ENCODE results near the gene BRMS1. TPM values are rescaled to one million over a fixed set of nuclear protein-coding genes. Genes with fewer than 3 reads are reported as not detected.

Gene BRMS1
- total RNA-seq, 1 experiment from 2014 or later: 48.1 TPM

DNA sequence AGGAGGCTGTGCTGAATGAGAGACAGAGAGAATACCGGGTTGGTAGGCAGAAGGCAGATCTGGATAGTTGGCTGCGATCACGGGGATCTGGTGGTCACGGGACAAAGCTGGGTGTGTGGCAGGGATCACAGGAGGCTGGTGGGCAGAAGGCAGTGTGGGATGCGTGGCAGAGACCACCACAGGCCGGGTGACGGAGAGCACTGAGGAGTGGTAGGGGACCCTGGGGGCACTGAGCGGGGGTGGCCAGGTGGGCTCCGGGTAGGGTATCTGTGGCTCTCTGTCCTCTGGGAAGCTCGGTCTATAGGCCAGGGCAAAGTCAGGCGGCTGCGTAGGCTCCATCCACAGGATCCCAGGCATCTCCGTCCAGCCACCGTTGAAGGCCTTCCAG, 29.4 kb downstream of the BRMS1 start:
- Mint-ChIP-seq H3K27me3 (ENCODE audit: unreplicated experiment) (peaks cover 45% of the 10 kb centered on the region), H3K4me1 (ENCODE audit: low read depth, unreplicated experiment) (peaks cover 9% of the 10 kb centered on the region), H3K4me3 (ENCODE audit: low read depth, unreplicated experiment) (no peak overlapping the region), H3K27ac (ENCODE audit: unreplicated experiment) (no peak overlapping the region), H3K36me3 (ENCODE audit: insufficient read depth, unreplicated experiment) (peaks cover 24% of the 10 kb centered on the region), H3K9me3 (ENCODE audit: low read depth, unreplicated experiment) (peaks cover 6% of the 10 kb centered on the region)
- DNase-seq: no peak
- intact Hi-C loops (cut with micrococcal nuclease; ENCODE audit: unreplicated experiment): no loop called here
- CTCF ChIA-PET: no interaction called here
- TF ChIP-seq CTCF (IDR thresholded peaks at IDR 0.05; ENCODE audit: unreplicated experiment): no peak
- BruUV-seq (replicated peaks): no TSS peak

GRCh38 chr11:66314561-66315497, 30.1 kb downstream of the BRMS1 start:
- CTCF ChIA-PET: interaction anchor here (0.6 to 0.7 kb wide), 2 partner anchors 30 to 81 kb away, joined by 3 read pairs; no protein-coding TSS in a partner anchor
- no peak overlapping the region for H3K27ac Mint-ChIP-seq (ENCODE audit: unreplicated experiment)

DNA sequence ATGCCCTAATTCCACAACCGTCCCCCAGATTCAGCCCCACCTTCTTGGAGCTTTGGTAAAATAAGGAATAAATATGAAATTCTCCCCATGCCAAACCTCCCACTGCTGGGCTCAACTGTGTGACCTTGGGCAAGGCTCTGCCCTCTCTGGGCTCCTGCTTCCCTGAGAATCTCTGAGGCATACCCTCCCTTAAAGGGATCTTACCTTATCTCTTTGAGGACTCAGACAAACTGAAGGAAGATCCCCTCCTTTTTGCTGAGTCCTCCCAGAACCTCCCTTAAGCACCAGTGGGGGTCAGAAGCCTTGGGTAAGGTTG, 30.8 kb downstream of the BRMS1 start:
- peaks cover 44% of the 10 kb centered on the region for H3K27me3 Mint-ChIP-seq (ENCODE audit: unreplicated experiment)
- peaks cover 24% of the 10 kb centered on the region for H3K36me3 Mint-ChIP-seq (ENCODE audit: insufficient read depth, unreplicated experiment)
- H3K4me1 Mint-ChIP-seq (ENCODE audit: low read depth, unreplicated experiment): peaks cover 9% of the 10 kb centered on the region
- CTCF ChIA-PET: interaction anchor here (3.3 kb wide), 1 partner anchor 22 kb away, joined by 32 read pairs; the partner anchor contains the start of gene RIN1
- TF ChIP-seq CTCF (IDR thresholded peaks at IDR 0.05; ENCODE audit: unreplicated experiment): no peak
- DNase-seq: no peak
- intact Hi-C loops (cut with micrococcal nuclease; ENCODE audit: unreplicated experiment): no loop called here
- peak overlapping the region; percentile 36 for H3K27ac Mint-ChIP-seq (ENCODE audit: unreplicated experiment)
- H3K4me3 Mint-ChIP-seq (ENCODE audit: low read depth, unreplicated experiment): peak overlapping the region; percentile 90
- no TSS peak for BruUV-seq (replicated peaks)
- H3K9me3 Mint-ChIP-seq (ENCODE audit: low read depth, unreplicated experiment): peaks cover 4% of the 10 kb centered on the region

More at GRCh38 chr11:66314561-66315497, 30.1 kb downstream of the BRMS1 start:
- H3K36me3 Mint-ChIP-seq (ENCODE audit: insufficient read depth, unreplicated experiment): peaks cover 24% of the 10 kb centered on the region
- peaks cover 6% of the 10 kb centered on the region for H3K9me3 Mint-ChIP-seq (ENCODE audit: low read depth, unreplicated experiment)
- intact Hi-C loops (cut with micrococcal nuclease; ENCODE audit: unreplicated experiment): no loop called here
- no TSS peak for BruUV-seq (replicated peaks)
- peaks cover 9% of the 10 kb centered on the region for H3K4me1 Mint-ChIP-seq (ENCODE audit: low read depth, unreplicated experiment)
- peaks cover 44% of the 10 kb centered on the region for H3K27me3 Mint-ChIP-seq (ENCODE audit: unreplicated experiment)
- TF ChIP-seq CTCF (IDR thresholded peaks at IDR 0.05; ENCODE audit: unreplicated experiment): no peak
- DNase-seq: no peak
- no peak overlapping the region for H3K4me3 Mint-ChIP-seq (ENCODE audit: low read depth, unreplicated experiment)

GRCh38 chr11:66313321-66314185, 31.4 kb downstream of the BRMS1 start:
- CTCF ChIA-PET: interaction anchor here (0.7 to 3.3 kb wide), 13 partner anchors 11 to 125 kb away, joined by 3 to 32 read pairs (median 5); partner anchors contain the start of genes BRMS1, MRPL11, RAB1B and RIN1
- no peak for DNase-seq
- Mint-ChIP-seq H3K27ac (ENCODE audit: unreplicated experiment) (peak overlapping the region; percentile 36), H3K4me3 (ENCODE audit: low read depth, unreplicated experiment) (peak overlapping the region; percentile 90), H3K36me3 (ENCODE audit: insufficient read depth, unreplicated experiment) (peaks cover 24% of the 10 kb centered on the region), H3K27me3 (ENCODE audit: unreplicated experiment) (peaks cover 41% of the 10 kb centered on the region), H3K4me1 (ENCODE audit: low read depth, unreplicated experiment) (peaks cover 9% of the 10 kb centered on the region), H3K9me3 (ENCODE audit: low read depth, unreplicated experiment) (no peaks in the 10 kb centered on the region)
- BruUV-seq (replicated peaks): no TSS peak
- intact Hi-C loops (cut with micrococcal nuclease; ENCODE audit: unreplicated experiment): no loop called here
- no peak for TF ChIP-seq CTCF (IDR thresholded peaks at IDR 0.05; ENCODE audit: unreplicated experiment)

All from Calu3 (cell line).